Fibroblast of lung (primary cell): ENCODE data around the gene PLCH2. TPM values are rescaled to one million over a fixed set of nuclear protein-coding genes. Genes with fewer than 3 reads are reported as not detected.

ENCODE experiments used
- DNase-seq, 2 donors: peaks; one replicate each; pipeline versions ENCODE4 v3.0.0 to v3.0.0-alpha.2; 2010; ENCODE audit warnings: low read depth in 2 of 2
- H2AFZ ChIP-seq: 2 replicates; pipeline ENCODE4 v1.5.1; 2012; ENCODE audit warnings: low read length, control low read depth, inconsistent platforms
- H3K27ac ChIP-seq: 2 replicates; pipeline ENCODE4 v1.5.1; 2011; ENCODE audit warnings: low read length, control low read depth; ENCODE audit not compliant: insufficient read depth
- H3K27me3 ChIP-seq: 2 replicates; pipeline ENCODE4 v1.5.1; 2011; ENCODE audit warnings: mild to moderate bottlenecking, low read length; ENCODE audit not compliant: control insufficient read depth, insufficient read depth
- H3K36me3 ChIP-seq: 2 replicates; pipeline ENCODE4 v1.5.1; 2011; ENCODE audit warnings: low read length; ENCODE audit not compliant: control insufficient read depth, insufficient read depth
- H3K4me1 ChIP-seq: 2 replicates; pipeline ENCODE4 v1.5.1; 2011; ENCODE audit warnings: low read length; ENCODE audit not compliant: control insufficient read depth, insufficient read depth; ENCODE audit errors: extremely low read depth
- H3K4me2 ChIP-seq: 2 replicates; pipeline ENCODE4 v1.5.1; 2011; ENCODE audit warnings: low read length, control low read depth; ENCODE audit not compliant: insufficient read depth; ENCODE audit errors: extremely low read depth
- H3K4me3 ChIP-seq, 4 experiments: fragments of 200-600 bp in 1 of 4; sonication (generic) in 1 of 4; replicated peaks in 1 of 4; 2 replicates each; pipeline ENCODE4 v1.5.1; 2011 to 2016; ENCODE audit warnings: low read length in 4 of 4, low read depth in 3 of 4, mild to moderate bottlenecking in 3 of 4, control low read depth in 2 of 4, inconsistent platforms in 1 of 4, mixed read lengths in 1 of 4; ENCODE audit not compliant: insufficient read depth in 1 of 4; ENCODE audit errors: control extremely low read depth in 1 of 4
- H3K79me2 ChIP-seq: 2 replicates; pipeline ENCODE4 v1.5.1; 2012; ENCODE audit warnings: mild to moderate bottlenecking, low read length, inconsistent platforms; ENCODE audit not compliant: control insufficient read depth, insufficient read depth
- H3K9ac ChIP-seq: 2 replicates; pipeline ENCODE4 v1.5.1; 2011; ENCODE audit warnings: mild to moderate bottlenecking, low read length, control low read depth; ENCODE audit not compliant: insufficient read depth
- H3K9me3 ChIP-seq: 2 replicates; pipeline ENCODE4 v1.5.1; 2012; ENCODE audit warnings: low read depth, low read length; ENCODE audit not compliant: control insufficient read depth, insufficient read depth
- H4K20me1 ChIP-seq: 2 replicates; pipeline ENCODE4 v1.5.1; 2011; ENCODE audit warnings: low read length; ENCODE audit not compliant: control insufficient read depth, insufficient read depth; ENCODE audit errors: extremely low read depth
- EZH2 ChIP-seq: IDR thresholded peaks from 2 replicates; pipeline ENCODE4 v1.5.1; 2012; ENCODE audit warnings: low read length, control low read depth, mild to moderate bottlenecking; ENCODE audit errors: missing control alignments
- polyA plus RNA-seq, 2 donors: library from polyadenylated mRNA; depleted of rRNA in 1 of 2; stranded (reverse) in 1 of 2; unstranded in 1 of 2; fragments of >200 nt; gene quantifications; 2 replicates each; pipeline ENCODE4 v1.2.1, GENCODE V29; 2011 to 2012; ENCODE audit warnings: missing spikeins in 1 of 2
- total RNA-seq: library from RNA; depleted of rRNA; stranded (reverse); fragments of >200 nt; gene quantifications from 2 replicates; pipeline ENCODE4 v1.2.1, GENCODE V29; 2014
- TF ChIP-seq, protein P1 (sequence below), 2 donors: IDR thresholded peaks in 1 of 2; conservative IDR thresholded peaks in 1 of 2; 1 replicate in 1 of 2; 2 replicates in 1 of 2; pipeline ENCODE4 v1.5.1; 2011 to 2012; ENCODE audit warnings: low read length in 2 of 2, control low read depth in 1 of 2, inconsistent platforms in 1 of 2, low read depth in 1 of 2, mild to moderate bottlenecking in 1 of 2

PLCH2 gene
- total and polyA plus RNA-seq, 2 donors (not counting 1 experiment from before 2014, with no cell fraction given), result 0.02 to 0.17 TPM

DNA sequence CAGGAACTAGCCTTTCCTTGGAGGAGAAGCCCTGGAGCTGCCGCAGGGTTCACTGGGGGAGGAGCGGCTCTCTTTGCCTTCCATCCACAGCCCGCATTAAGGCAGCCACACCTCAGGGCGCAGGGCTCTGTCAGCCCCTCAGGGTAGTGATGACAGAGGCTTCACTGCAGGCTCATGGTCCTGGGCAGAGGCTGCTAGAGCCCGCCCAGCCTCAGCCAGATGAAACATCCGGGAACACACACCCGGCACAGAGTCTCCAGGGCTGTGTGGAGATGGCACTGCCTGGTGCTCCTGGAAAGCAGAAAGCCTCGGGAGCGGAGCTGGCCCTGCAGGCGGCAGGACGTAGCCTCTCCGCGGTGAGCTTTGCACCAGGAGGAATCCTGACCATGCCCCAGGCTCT, 34.3 kb upstream of the PLCH2 start:
- H4K20me1 ChIP-seq, result no peaks in the 10 kb centered on the region
- TF ChIP-seq EZH2, result no peak
- TF ChIP-seq, protein P1, sequence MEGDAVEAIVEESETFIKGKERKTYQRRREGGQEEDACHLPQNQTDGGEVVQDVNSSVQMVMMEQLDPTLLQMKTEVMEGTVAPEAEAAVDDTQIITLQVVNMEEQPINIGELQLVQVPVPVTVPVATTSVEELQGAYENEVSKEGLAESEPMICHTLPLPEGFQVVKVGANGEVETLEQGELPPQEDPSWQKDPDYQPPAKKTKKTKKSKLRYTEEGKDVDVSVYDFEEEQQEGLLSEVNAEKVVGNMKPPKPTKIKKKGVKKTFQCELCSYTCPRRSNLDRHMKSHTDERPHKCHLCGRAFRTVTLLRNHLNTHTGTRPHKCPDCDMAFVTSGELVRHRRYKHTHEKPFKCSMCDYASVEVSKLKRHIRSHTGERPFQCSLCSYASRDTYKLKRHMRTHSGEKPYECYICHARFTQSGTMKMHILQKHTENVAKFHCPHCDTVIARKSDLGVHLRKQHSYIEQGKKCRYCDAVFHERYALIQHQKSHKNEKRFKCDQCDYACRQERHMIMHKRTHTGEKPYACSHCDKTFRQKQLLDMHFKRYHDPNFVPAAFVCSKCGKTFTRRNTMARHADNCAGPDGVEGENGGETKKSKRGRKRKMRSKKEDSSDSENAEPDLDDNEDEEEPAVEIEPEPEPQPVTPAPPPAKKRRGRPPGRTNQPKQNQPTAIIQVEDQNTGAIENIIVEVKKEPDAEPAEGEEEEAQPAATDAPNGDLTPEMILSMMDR (conservative IDR thresholded peaks at IDR 0.05 in 1 of 2, IDR thresholded peaks at IDR 0.05 in 1 of 2; ENCODE audit: low read depth in 1 of 2, low read length in 2 of 2), result no peak
- no peaks in the 10 kb centered on the region for H3K36me3 ChIP-seq
- H3K4me3 ChIP-seq, result no peak overlapping the region
- no peaks in the 10 kb centered on the region for H3K79me2 ChIP-seq
- no peak overlapping the region for H3K27ac ChIP-seq
- peaks cover 25% of the 10 kb centered on the region for H3K27me3 ChIP-seq
- H3K4me2 ChIP-seq, result no peak overlapping the region
- H3K9me3 ChIP-seq, result no peaks in the 10 kb centered on the region
- H3K4me1 ChIP-seq, result no peaks in the 10 kb centered on the region
- no peak for DNase-seq
- H2AFZ ChIP-seq, result no peak overlapping the region
- H3K9ac ChIP-seq, result no peak overlapping the region

DNA sequence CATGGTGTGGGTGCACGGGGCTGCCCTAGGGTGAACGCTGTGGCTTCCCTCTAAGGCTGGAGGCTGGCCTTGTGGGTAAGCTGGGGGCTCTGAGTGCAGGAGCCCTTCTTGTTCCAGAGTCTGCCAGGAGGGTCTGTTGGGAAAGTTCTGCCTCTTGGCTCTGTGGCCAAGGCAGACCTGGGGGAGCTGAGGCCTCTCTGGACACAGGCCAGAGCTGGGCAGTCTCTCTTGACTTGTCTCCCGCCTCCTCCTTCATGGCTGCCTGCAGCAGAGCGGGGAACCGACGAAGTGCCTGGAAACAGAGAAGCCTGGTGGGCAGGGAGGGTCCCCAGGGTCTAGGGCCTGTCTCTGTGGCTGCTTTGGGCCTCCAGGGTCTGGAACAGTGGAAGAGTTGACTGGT, 33.4 kb upstream of the PLCH2 start:
- Histone ChIP-seq H3K79me2 (no peaks in the 10 kb centered on the region), H3K9ac (no peak overlapping the region), H3K27me3 (peaks cover 25% of the 10 kb centered on the region), H3K4me2 (no peak overlapping the region), H3K9me3 (no peaks in the 10 kb centered on the region), H2AFZ (no peak overlapping the region), H3K27ac (no peak overlapping the region), H3K4me1 (no peaks in the 10 kb centered on the region), H3K36me3 (no peaks in the 10 kb centered on the region), H4K20me1 (no peaks in the 10 kb centered on the region), H3K4me3 (no peak overlapping the region)
- DNase-seq, result no peak
- TF ChIP-seq, protein P1 (conservative IDR thresholded peaks at IDR 0.05 in 1 of 2, IDR thresholded peaks at IDR 0.05 in 1 of 2; ENCODE audit: low read depth in 1 of 2, low read length in 2 of 2), result no peak
- peak; percentile 83 for TF ChIP-seq EZH2

DNA sequence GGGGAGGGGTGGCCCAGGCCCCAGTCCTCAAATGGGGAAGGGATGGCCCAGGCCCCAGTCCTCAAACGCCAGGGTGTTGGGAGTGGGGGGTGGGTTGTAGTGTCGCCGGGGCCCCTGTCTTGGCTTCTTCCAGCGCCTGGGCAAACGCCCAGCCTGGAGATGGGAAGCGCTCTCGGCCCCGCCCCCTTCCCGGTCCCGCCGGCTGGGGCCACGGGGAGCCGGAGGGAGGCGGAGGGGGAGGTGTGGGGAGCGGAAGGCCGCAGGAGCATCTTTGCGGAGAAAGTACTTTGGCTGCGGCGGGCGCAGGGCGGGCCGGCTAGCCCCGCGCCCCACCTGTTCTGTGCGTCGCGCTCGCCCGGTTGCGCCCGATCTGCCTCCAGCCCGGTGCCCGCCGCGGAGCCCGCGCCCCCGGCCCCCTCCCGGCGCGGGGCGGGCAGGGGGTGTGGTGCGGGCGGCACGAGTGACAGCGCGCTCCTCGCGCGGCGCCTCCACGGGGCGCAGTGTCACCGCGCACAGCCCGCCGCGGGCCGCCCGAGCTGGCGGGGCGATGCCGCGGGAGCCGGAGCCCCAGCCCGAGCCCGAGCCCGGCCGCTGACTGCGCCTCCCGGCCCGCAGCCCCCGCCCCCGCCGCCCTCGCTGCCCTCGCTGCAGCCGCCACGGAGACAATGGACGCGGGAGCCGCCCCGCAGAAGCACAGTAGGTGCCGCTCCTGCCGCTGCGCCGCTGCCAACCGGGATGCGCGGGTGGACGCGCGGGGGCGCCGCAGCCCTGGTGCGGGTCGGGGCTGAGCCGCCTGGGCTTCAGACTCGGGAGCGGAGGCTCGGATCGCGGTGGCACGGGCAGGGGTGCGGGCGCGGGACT, 32.6 kb upstream of the PLCH2 start:
- no peak for DNase-seq
- H3K4me3 ChIP-seq, result no peak overlapping the region
- H3K9ac ChIP-seq, result no peak overlapping the region
- peaks cover 25% of the 10 kb centered on the region for H3K27me3 ChIP-seq
- H3K36me3 ChIP-seq, result no peaks in the 10 kb centered on the region
- no peaks in the 10 kb centered on the region for H4K20me1 ChIP-seq
- no peak overlapping the region for H3K4me2 ChIP-seq
- no peaks in the 10 kb centered on the region for H3K9me3 ChIP-seq
- H3K4me1 ChIP-seq, result no peaks in the 10 kb centered on the region
- H2AFZ ChIP-seq, result no peak overlapping the region
- no peak for TF ChIP-seq EZH2
- TF ChIP-seq, protein P1 (conservative IDR thresholded peaks at IDR 0.05 in 1 of 2, IDR thresholded peaks at IDR 0.05 in 1 of 2; ENCODE audit: low read depth in 1 of 2, low read length in 2 of 2), result peak in 1 of 2 donors; percentile 5
- no peaks in the 10 kb centered on the region for H3K79me2 ChIP-seq
- no peak overlapping the region for H3K27ac ChIP-seq
